ENCODE measurements around the gene EFHC1.

GRCh38 chr6:52516269-52516668, 96.1 kb downstream of the EFHC1 start:
- TF ChIP-seq CTCF (IDR thresholded peaks at IDR 0.05) (no peak), NFATC4 (CRISPR knock-in tag; IDR thresholded peaks at IDR 0.05) (no peak), ZNF512 (CRISPR knock-in tag; IDR thresholded peaks at IDR 0.05; ENCODE audit: borderline replicate concordance) (no peak), SMAD3 (CRISPR knock-in tag; IDR thresholded peaks at IDR 0.05; ENCODE audit: borderline replicate concordance) (no peak), PREB (CRISPR knock-in tag; IDR thresholded peaks at IDR 0.05; ENCODE audit: borderline replicate concordance) (no peak), SP1 (CRISPR knock-in tag; conservative IDR thresholded peaks at IDR 0.05) (no peak), ZNF121 (CRISPR knock-in tag; IDR thresholded peaks at IDR 0.05) (no peak), TP53 (CRISPR knock-in tag; IDR thresholded peaks at IDR 0.05) (no peak), ATF2 (CRISPR knock-in tag; IDR thresholded peaks at IDR 0.05; ENCODE audit: borderline replicate concordance, low read depth) (no peak), RELA (CRISPR knock-in tag; IDR thresholded peaks at IDR 0.05; ENCODE audit: borderline replicate concordance) (no peak)

Measured in WTC11 (cell line).